ENCODE measurements around the gene HDAC4. TPM values are rescaled to one million over a fixed set of nuclear protein-coding genes. Genes with fewer than 3 reads are reported as not detected.

Gene HDAC4
- total RNA-seq, 1 donor from 2014 or later, result 39.0 TPM

- Mint-ChIP-seq H3K27me3 (no peaks in the 10 kb centered on the region), H3K4me1 (ENCODE audit: unreplicated experiment) (peaks cover 23% of the 10 kb centered on the region), H3K4me3 (no peak overlapping the region), H3K9me3 (no peaks in the 10 kb centered on the region), H3K36me3 (no peaks in the 10 kb centered on the region), H3K27ac (no peak overlapping the region)
- TF ChIP-seq CTCF (conservative IDR thresholded peaks at IDR 0.05), result no peak
- DNase-seq (ENCODE audit: extremely low spot score, unreplicated experiment), result peak; percentile 59
Observed at GRCh38 chr2:239195318-239195871, 205.4 kb downstream of the HDAC4 start.

GRCh38 chr2:239194731-239195317 is 206.0 kb downstream of the HDAC4 start:
- no peaks in the 10 kb centered on the region for H3K36me3 Mint-ChIP-seq
- H3K27ac Mint-ChIP-seq, result no peak overlapping the region
- H3K4me3 Mint-ChIP-seq, result no peak overlapping the region

DNA sequence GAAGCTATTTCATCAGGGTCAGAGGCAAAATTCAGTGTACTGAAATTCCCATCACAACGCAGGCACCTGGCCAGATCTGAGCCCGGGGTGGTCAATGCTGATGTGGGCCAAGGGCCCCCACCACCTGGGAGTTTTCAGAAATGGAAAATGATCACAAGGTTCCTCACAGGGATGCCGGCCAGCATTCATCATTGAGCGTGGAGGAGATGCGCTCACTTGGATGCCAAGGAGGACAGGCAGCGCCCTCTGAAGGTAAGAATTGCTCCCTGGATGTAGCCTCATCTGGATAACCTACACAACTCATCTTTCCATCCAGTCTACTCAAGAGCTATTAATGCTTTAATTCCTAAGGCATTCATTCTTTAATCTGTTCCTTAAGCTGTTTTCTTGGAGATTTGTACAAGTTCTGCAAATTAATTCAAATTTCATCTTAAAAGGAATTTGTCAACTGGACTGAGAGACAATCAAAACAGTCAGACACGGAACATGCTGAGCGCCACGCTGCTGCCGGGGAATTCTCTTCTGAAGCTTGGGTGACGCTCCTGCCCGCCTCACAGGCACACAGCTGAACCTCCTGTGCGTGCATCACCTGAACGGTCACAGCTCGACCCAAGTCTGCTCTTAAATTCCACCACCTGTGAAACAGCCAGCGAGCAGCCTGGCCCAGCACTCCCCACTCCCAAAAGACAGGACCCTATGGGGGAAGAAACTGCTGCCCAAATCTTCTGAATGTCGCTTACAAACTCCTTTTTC is 206.7 kb downstream of the HDAC4 start:
- Mint-ChIP-seq H3K9me3 (no peaks in the 10 kb centered on the region), H3K27ac (no peak overlapping the region)
- DNase-seq (ENCODE audit: extremely low spot score, unreplicated experiment), result peak; percentile 54

More at GRCh38 chr2:239194731-239195317, 206.0 kb downstream of the HDAC4 start:
- TF ChIP-seq CTCF (conservative IDR thresholded peaks at IDR 0.05), result no peak
- DNase-seq (ENCODE audit: extremely low spot score, unreplicated experiment), result peak; percentile 62
- H3K27me3 Mint-ChIP-seq, result no peaks in the 10 kb centered on the region
- peaks cover 23% of the 10 kb centered on the region for H3K4me1 Mint-ChIP-seq (ENCODE audit: unreplicated experiment)
- H3K9me3 Mint-ChIP-seq, result no peaks in the 10 kb centered on the region

DNA sequence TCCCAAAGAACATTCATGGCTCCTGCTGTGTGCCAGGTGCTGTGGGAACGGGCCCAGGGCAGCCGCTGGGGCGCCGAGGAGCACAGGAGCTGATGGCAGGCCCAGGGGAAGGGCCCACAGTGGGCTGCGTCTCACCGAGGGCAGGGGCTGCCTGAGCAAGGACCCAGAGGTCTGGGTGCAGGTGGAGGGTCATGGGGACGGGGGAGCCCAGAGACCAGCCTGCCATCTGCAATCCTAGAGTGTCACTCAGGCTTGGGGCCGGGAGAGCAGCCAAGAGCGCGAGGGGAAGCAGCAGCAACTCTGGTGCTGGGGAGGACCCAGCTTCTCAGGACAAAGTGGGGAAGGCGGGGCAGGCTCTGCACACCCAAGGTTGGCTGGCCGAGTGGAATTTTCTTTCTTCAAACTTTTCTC is 207.4 kb downstream of the HDAC4 start:
- no peak overlapping the region for H3K27ac Mint-ChIP-seq
- no peaks in the 10 kb centered on the region for H3K9me3 Mint-ChIP-seq
- H3K36me3 Mint-ChIP-seq, result no peaks in the 10 kb centered on the region
- H3K4me3 Mint-ChIP-seq, result no peak overlapping the region
- TF ChIP-seq CTCF (conservative IDR thresholded peaks at IDR 0.05), result no peak
- DNase-seq (ENCODE audit: extremely low spot score, unreplicated experiment), result peak; percentile 64
- H3K27me3 Mint-ChIP-seq, result no peaks in the 10 kb centered on the region
- peaks cover 23% of the 10 kb centered on the region for H3K4me1 Mint-ChIP-seq (ENCODE audit: unreplicated experiment)

More for the DNA sequence above, 206.7 kb downstream of the HDAC4 start:
- TF ChIP-seq CTCF (conservative IDR thresholded peaks at IDR 0.05), result no peak
- no peaks in the 10 kb centered on the region for H3K27me3 Mint-ChIP-seq
- H3K36me3 Mint-ChIP-seq, result no peaks in the 10 kb centered on the region
- peaks cover 23% of the 10 kb centered on the region for H3K4me1 Mint-ChIP-seq (ENCODE audit: unreplicated experiment)
- no peak overlapping the region for H3K4me3 Mint-ChIP-seq

GRCh38 chr2:239192975-239193374 is 207.8 kb downstream of the HDAC4 start:
- TF ChIP-seq CTCF (conservative IDR thresholded peaks at IDR 0.05), result no peak
- H3K4me1 Mint-ChIP-seq (ENCODE audit: unreplicated experiment), result peaks cover 23% of the 10 kb centered on the region
- DNase-seq (ENCODE audit: extremely low spot score, unreplicated experiment), result no peak
- H3K4me3 Mint-ChIP-seq, result no peak overlapping the region
- no peaks in the 10 kb centered on the region for H3K36me3 Mint-ChIP-seq
- no peaks in the 10 kb centered on the region for H3K27me3 Mint-ChIP-seq
- H3K9me3 Mint-ChIP-seq, result no peaks in the 10 kb centered on the region
- no peak overlapping the region for H3K27ac Mint-ChIP-seq

All from type B pancreatic cell (in vitro differentiated cells).